ENCODE results near the gene EHBP1L1. TPM values are rescaled to one million over a fixed set of nuclear protein-coding genes. Genes with fewer than 3 reads are reported as not detected.

Gene EHBP1L1
- total and polyA plus RNA-seq, 2 of the 8 experiments (the other 6 are each of a cell fraction or from before 2014, with no cell fraction given) = 4.3 to 6.6 TPM

- H3K79me1 ChIP-seq (ENCODE audit: low read depth, low read length) = no peaks in the 10 kb centered on the region; the same call in 1 of the 2 replicates
- H2BK5ac ChIP-seq (ENCODE audit: low read depth, low read length) = no peak overlapping the region
- H3K79me2 ChIP-seq (ENCODE audit: control insufficient read depth in 1 of 2, insufficient read depth in 2 of 2, low read length in 2 of 2) = no peaks in the 10 kb centered on the region
- no peak overlapping the region for H3K23ac ChIP-seq (ENCODE audit: insufficient read length)
- H2AK5ac ChIP-seq (ENCODE audit: low read depth, low read length) = no peak overlapping the region
- H2BK12ac ChIP-seq (ENCODE audit: low read depth, low read length) = no peak overlapping the region
- H3K27ac ChIP-seq (ENCODE audit: low read depth, low read length) = no peak overlapping the region
- peaks cover 2 to 20% (median 17%) of the 10 kb centered on the region in 4 experiments for H3K36me3 ChIP-seq (ENCODE audit: control insufficient read depth in 2 of 4, insufficient read depth in 4 of 4, low read length in 3 of 4)
- no peak for DNase-seq (ENCODE audit: low read depth in 1 of 2, low spot score in 2 of 2)
- 93% methylated on average over 14 of the region's 15 CpGs; no CpG with 5 or more reads in 1 of the 2 experiments for WGBS, 2 experiments (ENCODE audit: extremely low coverage in 1 of 2, insufficient coverage in 1 of 2, insufficient read length in 1 of 2, insufficient replicate concordance in 2 of 2, low coverage in 1 of 2, low lambda C conversion rate in 2 of 2, missing lambda C conversion rate in 1 of 2)
- peaks cover 0 to 18% of the 10 kb centered on the region in 2 experiments for H4K20me1 ChIP-seq (replicated peaks in 1 of 2; ENCODE audit: control insufficient read depth in 1 of 2, insufficient read depth in 2 of 2, low read length in 2 of 2)
- H3K14ac ChIP-seq (ENCODE audit: insufficient read length) = no peak overlapping the region
- no peak overlapping the region for H3K18ac ChIP-seq (ENCODE audit: extremely low read depth, low read length)
- H4K91ac ChIP-seq (replicated peaks; ENCODE audit: insufficient read length, low read length) = no peak overlapping the region
- no peak overlapping the region for H3K9ac ChIP-seq (replicated peaks in 1 of 4; ENCODE audit: extremely low read depth in 1 of 4, low read depth in 3 of 4, low read length in 3 of 4)
- H3K27me3 ChIP-seq (replicated peaks in 1 of 4; ENCODE audit: control insufficient read depth in 3 of 4, extremely low read depth in 1 of 4, insufficient read depth in 3 of 4, low read length in 3 of 4) = no peaks in the 10 kb centered on the region
- H3K4me2 ChIP-seq (ENCODE audit: insufficient read depth in 1 of 2, low read depth in 2 of 2, low read length in 2 of 2) = no peak overlapping the region; a peak in 1 of 4 replicates
- no peak overlapping the region for H2BK15ac ChIP-seq (ENCODE audit: low read length)
- no peaks in the 10 kb centered on the region for H3K9me3 ChIP-seq (ENCODE audit: insufficient read depth in 2 of 2, low read depth in 1 of 2, low read length in 1 of 2)
- no peak overlapping the region for H3K56ac ChIP-seq (replicated peaks; ENCODE audit: insufficient read length, low read depth, low read length)
- no peak overlapping the region for H2BK120ac ChIP-seq (replicated peaks; ENCODE audit: low read depth, low read length)
- CTCF ChIA-PET (ENCODE audit: partially characterized antibody) = interaction anchor here (3.3 to 6.1 kb wide), 2 partner anchors 9 to 39 kb away, joined by 15 to 31 read pairs; partner anchors contain the start of genes FAM89B and ZNRD2
- H4K5ac ChIP-seq (ENCODE audit: insufficient read length, low read depth, low read length) = no peak overlapping the region
- no peak overlapping the region for H2AFZ ChIP-seq (ENCODE audit: low read length)
- no peaks in the 10 kb centered on the region for H3K23me2 ChIP-seq (ENCODE audit: low read depth, low read length)
- no peak for FAIRE-seq
- POLR2A ChIA-PET (ENCODE audit: partially characterized antibody) = interaction anchor here (0.9 to 1.6 kb wide), 3 partner anchors 23 to 35 kb away, joined by 3 to 4 read pairs (median 4); no protein-coding TSS in a partner anchor
- no peak overlapping the region for H3K4ac ChIP-seq (replicated peaks; ENCODE audit: insufficient read length, low read depth, low read length)
- H3K4me1 ChIP-seq (replicated peaks in 1 of 4; ENCODE audit: control insufficient read depth in 3 of 4, insufficient read depth in 4 of 4, low read length in 3 of 4) = no peaks in the 10 kb centered on the region
- H2BK20ac ChIP-seq (ENCODE audit: low read length) = no peak overlapping the region
- no peak overlapping the region for H3K4me3 ChIP-seq (ENCODE audit: extremely low read depth in 1 of 4, insufficient read depth in 2 of 4, low read depth in 3 of 4, low read length in 4 of 4)
- H4K8ac ChIP-seq (ENCODE audit: extremely low read depth, insufficient read depth, low read length) = no peak overlapping the region
- TF ChIP-seq CHD2 (IDR thresholded peaks at IDR 0.05; ENCODE audit: low read length) (no peak), SP2 (IDR thresholded peaks at IDR 0.05; ENCODE audit: low read length) (no peak), SAP30 (IDR thresholded peaks at IDR 0.05; ENCODE audit: insufficient read depth, insufficient replicate concordance, low read length) (no peak), EZH2 (IDR thresholded peaks at IDR 0.05; ENCODE audit: low read depth, low read length, severe bottlenecking) (no peak), TAF7 (optimal IDR thresholded peaks at IDR 0.05; ENCODE audit: borderline replicate concordance, low read depth, low read length) (no peak), RNF2 (IDR thresholded peaks at IDR 0.05; ENCODE audit: borderline replicate concordance, low read depth, low read length, missing control alignments, poor library complexity, severe bottlenecking) (no peak), E2F6 (IDR thresholded peaks at IDR 0.05) (no peak), RFX5 (IDR thresholded peaks at IDR 0.05; ENCODE audit: borderline replicate concordance, low read depth, low read length) (no peak), NRF1 (IDR thresholded peaks at IDR 0.05; ENCODE audit: low read depth, low read length) (no peak), BACH1 (IDR thresholded peaks at IDR 0.05; ENCODE audit: low read length) (no peak), MAFK (IDR thresholded peaks at IDR 0.05; ENCODE audit: low read depth, low read length) (no peak), BRCA1 (IDR thresholded peaks at IDR 0.05; ENCODE audit: low read depth, low read length) (no peak)
Observed at GRCh38 chr11:65532388-65533064, 43.3 kb upstream of the EHBP1L1 start.
